HL-60 (cell line): ENCODE data around the gene NSA2.

Experiments
- DNase-seq, 2 experiments: peaks; one replicate each; pipeline ENCODE4 v3.0.0-alpha.2; 2010 to 2020; ENCODE audit warnings: low read depth in 1 of 2, low spot score in 1 of 2
- H3K27ac ChIP-seq: fragments of 250-450 bp; sonication (Bioruptor Pico); replicated peaks from 2 replicates; pipeline ENCODE4 v1.5.1; 2020; ENCODE audit warnings: mild to moderate bottlenecking, moderate library complexity
- H3K27me3 ChIP-seq: fragments of 250-450 bp; sonication (Bioruptor Pico); 2 replicates; pipeline ENCODE4 v1.5.1; 2021; ENCODE audit warnings: mild to moderate bottlenecking, moderate library complexity; ENCODE audit not compliant: insufficient read depth, poor library complexity, severe bottlenecking
- H3K4me3 ChIP-seq: replicated peaks from 2 replicates; pipeline ENCODE4 v1.5.1; 2011; ENCODE audit warnings: mild to moderate bottlenecking, control low read depth, low read length; ENCODE audit not compliant: insufficient read depth
- GABPA ChIP-seq: IDR thresholded peaks from 2 replicates; pipeline ENCODE4 v1.6.1; 2012; ENCODE audit warnings: low read depth
- POLR2AphosphoS5 ChIP-seq: IDR thresholded peaks from 2 replicates; pipeline ENCODE4 v1.6.1; 2012; ENCODE audit warnings: low read depth
- SPI1 ChIP-seq: IDR thresholded peaks from 2 replicates; pipeline ENCODE4 v1.6.1; 2012; ENCODE audit warnings: low read depth, mild to moderate bottlenecking, borderline replicate concordance
- TF ChIP-seq, protein P1 (sequence below): IDR thresholded peaks from 2 replicates; pipeline ENCODE4 v1.6.1; 2012; ENCODE audit warnings: low read depth; ENCODE audit not compliant: insufficient replicate concordance
- TF ChIP-seq, protein P2 (sequence below): IDR thresholded peaks from one replicate; pipeline ENCODE4 v1.5.1; 2011; ENCODE audit warnings: low read length, control low read depth, inconsistent platforms; ENCODE audit not compliant: insufficient read depth

The NSA2 gene

DNA sequence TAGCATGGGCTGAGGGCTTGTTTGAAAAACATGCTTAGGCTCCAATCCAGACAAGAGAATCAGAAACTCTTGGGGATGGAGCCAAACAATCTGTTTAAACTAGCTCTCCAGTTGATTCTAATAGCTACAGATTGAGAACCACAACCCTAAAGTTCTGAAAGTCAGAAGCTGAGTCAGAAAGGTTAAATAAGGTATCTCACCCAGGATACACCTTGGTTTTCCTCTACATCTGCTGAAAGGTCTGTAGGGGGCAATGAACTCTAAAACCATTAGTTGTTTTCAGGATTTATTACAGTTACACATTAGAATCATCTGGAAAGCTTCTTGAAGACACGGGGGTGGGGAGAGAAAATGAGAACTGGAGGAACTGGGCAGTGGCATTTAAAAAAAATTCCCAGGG lies 5.8 kb upstream of the NSA2 start:
- TF ChIP-seq GABPA (no peak), SPI1 (no peak), POLR2AphosphoS5 (no peak)
- TF ChIP-seq, protein P1, sequence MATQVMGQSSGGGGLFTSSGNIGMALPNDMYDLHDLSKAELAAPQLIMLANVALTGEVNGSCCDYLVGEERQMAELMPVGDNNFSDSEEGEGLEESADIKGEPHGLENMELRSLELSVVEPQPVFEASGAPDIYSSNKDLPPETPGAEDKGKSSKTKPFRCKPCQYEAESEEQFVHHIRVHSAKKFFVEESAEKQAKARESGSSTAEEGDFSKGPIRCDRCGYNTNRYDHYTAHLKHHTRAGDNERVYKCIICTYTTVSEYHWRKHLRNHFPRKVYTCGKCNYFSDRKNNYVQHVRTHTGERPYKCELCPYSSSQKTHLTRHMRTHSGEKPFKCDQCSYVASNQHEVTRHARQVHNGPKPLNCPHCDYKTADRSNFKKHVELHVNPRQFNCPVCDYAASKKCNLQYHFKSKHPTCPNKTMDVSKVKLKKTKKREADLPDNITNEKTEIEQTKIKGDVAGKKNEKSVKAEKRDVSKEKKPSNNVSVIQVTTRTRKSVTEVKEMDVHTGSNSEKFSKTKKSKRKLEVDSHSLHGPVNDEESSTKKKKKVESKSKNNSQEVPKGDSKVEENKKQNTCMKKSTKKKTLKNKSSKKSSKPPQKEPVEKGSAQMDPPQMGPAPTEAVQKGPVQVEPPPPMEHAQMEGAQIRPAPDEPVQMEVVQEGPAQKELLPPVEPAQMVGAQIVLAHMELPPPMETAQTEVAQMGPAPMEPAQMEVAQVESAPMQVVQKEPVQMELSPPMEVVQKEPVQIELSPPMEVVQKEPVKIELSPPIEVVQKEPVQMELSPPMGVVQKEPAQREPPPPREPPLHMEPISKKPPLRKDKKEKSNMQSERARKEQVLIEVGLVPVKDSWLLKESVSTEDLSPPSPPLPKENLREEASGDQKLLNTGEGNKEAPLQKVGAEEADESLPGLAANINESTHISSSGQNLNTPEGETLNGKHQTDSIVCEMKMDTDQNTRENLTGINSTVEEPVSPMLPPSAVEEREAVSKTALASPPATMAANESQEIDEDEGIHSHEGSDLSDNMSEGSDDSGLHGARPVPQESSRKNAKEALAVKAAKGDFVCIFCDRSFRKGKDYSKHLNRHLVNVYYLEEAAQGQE: no peak
- TF ChIP-seq, protein P2, sequence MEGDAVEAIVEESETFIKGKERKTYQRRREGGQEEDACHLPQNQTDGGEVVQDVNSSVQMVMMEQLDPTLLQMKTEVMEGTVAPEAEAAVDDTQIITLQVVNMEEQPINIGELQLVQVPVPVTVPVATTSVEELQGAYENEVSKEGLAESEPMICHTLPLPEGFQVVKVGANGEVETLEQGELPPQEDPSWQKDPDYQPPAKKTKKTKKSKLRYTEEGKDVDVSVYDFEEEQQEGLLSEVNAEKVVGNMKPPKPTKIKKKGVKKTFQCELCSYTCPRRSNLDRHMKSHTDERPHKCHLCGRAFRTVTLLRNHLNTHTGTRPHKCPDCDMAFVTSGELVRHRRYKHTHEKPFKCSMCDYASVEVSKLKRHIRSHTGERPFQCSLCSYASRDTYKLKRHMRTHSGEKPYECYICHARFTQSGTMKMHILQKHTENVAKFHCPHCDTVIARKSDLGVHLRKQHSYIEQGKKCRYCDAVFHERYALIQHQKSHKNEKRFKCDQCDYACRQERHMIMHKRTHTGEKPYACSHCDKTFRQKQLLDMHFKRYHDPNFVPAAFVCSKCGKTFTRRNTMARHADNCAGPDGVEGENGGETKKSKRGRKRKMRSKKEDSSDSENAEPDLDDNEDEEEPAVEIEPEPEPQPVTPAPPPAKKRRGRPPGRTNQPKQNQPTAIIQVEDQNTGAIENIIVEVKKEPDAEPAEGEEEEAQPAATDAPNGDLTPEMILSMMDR: no peak
- no peak for DNase-seq
- Histone ChIP-seq H3K4me3 (no peak overlapping the region), H3K27ac (no peak overlapping the region), H3K27me3 (no peaks in the 10 kb centered on the region)

DNA sequence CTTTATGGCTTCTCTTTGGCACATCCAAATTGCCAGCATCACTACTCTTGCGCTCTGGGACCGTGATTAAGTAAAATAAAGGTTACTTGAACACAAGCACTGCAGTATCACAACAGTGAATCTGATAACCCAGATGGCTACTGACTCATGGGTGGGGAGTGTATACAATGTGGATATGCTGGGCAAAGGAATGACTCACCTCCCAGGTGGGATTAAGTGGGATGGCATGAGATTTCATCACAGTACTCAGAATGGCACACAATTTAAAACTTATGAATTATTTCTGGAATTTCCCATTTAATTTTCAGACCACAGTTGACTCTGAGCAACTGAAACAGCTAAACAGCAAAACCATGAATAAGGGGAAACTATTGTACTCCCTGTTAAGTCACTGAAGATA lies 4.5 kb upstream of the NSA2 start:
- no peak overlapping the region for H3K27ac ChIP-seq
- TF ChIP-seq, protein P1: no peak
- no peak for TF ChIP-seq SPI1
- no peak for TF ChIP-seq GABPA
- TF ChIP-seq, protein P2: no peak
- TF ChIP-seq POLR2AphosphoS5: no peak
- H3K27me3 ChIP-seq: no peaks in the 10 kb centered on the region
- H3K4me3 ChIP-seq: no peak overlapping the region
- no peak for DNase-seq

DNA sequence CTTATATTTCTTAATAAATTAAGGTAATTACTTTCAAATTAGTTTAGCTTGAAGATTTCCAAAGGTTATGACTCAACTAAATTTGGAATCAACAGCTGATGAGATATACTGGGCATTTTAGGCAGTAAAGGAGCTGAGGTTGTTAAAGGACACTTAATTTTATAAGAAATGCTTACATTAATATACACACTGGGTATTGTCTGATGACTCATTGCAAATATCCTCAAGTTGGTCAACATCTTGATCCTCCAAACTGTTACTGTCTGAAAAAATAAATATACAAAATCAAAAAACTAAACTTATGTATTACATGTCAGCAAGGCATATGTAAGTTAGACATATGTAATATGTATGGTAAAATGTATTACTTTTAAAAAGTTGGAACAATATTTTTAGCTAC lies 3.5 kb upstream of the NSA2 start:
- DNase-seq: no peak
- Histone ChIP-seq H3K27ac (no peak overlapping the region), H3K4me3 (no peak overlapping the region), H3K27me3 (no peaks in the 10 kb centered on the region)
- TF ChIP-seq POLR2AphosphoS5 (no peak), GABPA (no peak), SPI1 (no peak)
- TF ChIP-seq, protein P1: no peak
- TF ChIP-seq, protein P2: no peak
